Lower lobe of right lung (tissue), 2 donors: ENCODE data around the gene COL12A1. TPM values are rescaled to one million over a fixed set of nuclear protein-coding genes. Genes with fewer than 3 reads are reported as not detected.
A peak's percentile ranks its signal among the peaks of the same experiment; 100 is the strongest.

Experiments used
- ATAC-seq, 2 donors: fragments of 200-7000 bp; cut with Tn5 transposase; one replicate each; pipeline ENCODE4 v1.9.1; 2020 to 2022; ENCODE audit warnings: mild to moderate bottlenecking in 2 of 2, moderate library complexity in 2 of 2
- DNase-seq: peaks from one replicate; pipeline ENCODE4 v3.0.0-alpha.2; 2020
- H3K27ac ChIP-seq: fragments of 200-600 bp; one replicate; pipeline ENCODE4 v1.8.0; 2022
- H3K27me3 ChIP-seq: fragments of 200-600 bp; one replicate; pipeline ENCODE4 v1.8.0; 2022; ENCODE audit warnings: low read depth
- H3K36me3 ChIP-seq: fragments of 200-600 bp; one replicate; pipeline ENCODE4 v1.8.0; 2022; ENCODE audit warnings: mild to moderate bottlenecking
- H3K4me1 ChIP-seq: fragments of 200-600 bp; one replicate; pipeline ENCODE4 v1.8.0; 2022
- H3K4me3 ChIP-seq: fragments of 200-600 bp; one replicate; pipeline ENCODE4 v1.8.0; 2022; ENCODE audit warnings: mild to moderate bottlenecking
- H3K9me3 ChIP-seq: fragments of 200-600 bp; one replicate; pipeline ENCODE4 v1.8.0; 2022
- CTCF ChIP-seq: fragments of 200-600 bp; IDR thresholded peaks from one replicate; pipeline ENCODE4 v1.8.0; 2022; ENCODE audit warnings: antibody characterized with exemption, mild to moderate bottlenecking
- intact Hi-C: fragments of 100-400 bp; cut with DNase I; formaldehyde crosslinking; loops from one replicate; pipeline ENCODE4 v1.11.0; 2022
- total RNA-seq: library from RNA; stranded (reverse); fragmentation: NEBNext Ultra II Directional; extraction: Animal tissue kit (Norgen Biotek cat#: 25700); gene quantifications from one replicate; pipeline ENCODE4 v1.2.1, GENCODE V29; 2021
- donor health status: DM: no; HTN: yes; CAD: no; lungs with severe emphysema.

Gene COL12A1
- total RNA-seq, 1 donor from 2014 or later = 36.6 TPM

- DNase-seq = no peak
- Histone ChIP-seq H3K27ac (no peak overlapping the region), H3K9me3 (peaks cover 4% of the 10 kb centered on the region), H3K4me1 (no peaks in the 10 kb centered on the region), H3K4me3 (no peak overlapping the region), H3K36me3 (no peaks in the 10 kb centered on the region), H3K27me3 (no peaks in the 10 kb centered on the region)
- TF ChIP-seq CTCF = no peak
- intact Hi-C loops = no loop called here
- peak in 1 of 2 donors; percentile 9 for ATAC-seq
These were observed 22.7 kb downstream of the COL12A1 start for GRCh38 chr6:75183099-75183541.

- TF ChIP-seq CTCF = no peak
- no peak for DNase-seq
These were observed 25.0 kb downstream of the COL12A1 start for GRCh38 chr6:75180864-75181263.

GRCh38 chr6:75178757-75179156 lies 27.1 kb downstream of the COL12A1 start:
- Histone ChIP-seq H3K9me3 (no peaks in the 10 kb centered on the region), H3K27ac (no peak overlapping the region), H3K27me3 (no peaks in the 10 kb centered on the region), H3K4me1 (no peaks in the 10 kb centered on the region), H3K36me3 (no peaks in the 10 kb centered on the region), H3K4me3 (no peak overlapping the region)
- intact Hi-C loops = no loop called here
- no peak for ATAC-seq
- DNase-seq = no peak
- no peak for TF ChIP-seq CTCF

More at GRCh38 chr6:75180864-75181263, 25.0 kb downstream of the COL12A1 start:
- no peaks in the 10 kb centered on the region for H3K36me3 ChIP-seq
- no peak for ATAC-seq
- H3K4me1 ChIP-seq = no peaks in the 10 kb centered on the region
- no peaks in the 10 kb centered on the region for H3K27me3 ChIP-seq
- no peak overlapping the region for H3K27ac ChIP-seq
- no peaks in the 10 kb centered on the region for H3K9me3 ChIP-seq
- intact Hi-C loops = no loop called here
- H3K4me3 ChIP-seq = no peak overlapping the region

GRCh38 chr6:75176076-75176582 lies 29.7 kb downstream of the COL12A1 start:
- no peak for DNase-seq
- ATAC-seq = no peak
- H3K27ac ChIP-seq = no peak overlapping the region
- intact Hi-C loops = no loop called here
- H3K4me1 ChIP-seq = no peaks in the 10 kb centered on the region
- H3K4me3 ChIP-seq = no peak overlapping the region
- no peak for TF ChIP-seq CTCF
- no peaks in the 10 kb centered on the region for H3K36me3 ChIP-seq
- H3K27me3 ChIP-seq = no peaks in the 10 kb centered on the region
- no peaks in the 10 kb centered on the region for H3K9me3 ChIP-seq

GRCh38 chr6:75171986-75172385 lies 33.9 kb downstream of the COL12A1 start:
- TF ChIP-seq CTCF = no peak
- Histone ChIP-seq H3K4me1 (no peaks in the 10 kb centered on the region), H3K4me3 (no peak overlapping the region), H3K9me3 (no peaks in the 10 kb centered on the region), H3K36me3 (no peaks in the 10 kb centered on the region), H3K27ac (no peak overlapping the region), H3K27me3 (no peaks in the 10 kb centered on the region)
- no peak for ATAC-seq
- no peak for DNase-seq
- intact Hi-C loops = no loop called here
